HG02678 (cell line): ENCODE results near the gene SLC35E1.
A peak's percentile ranks its signal among the peaks of the same experiment; 100 is the strongest.

Source experiments
- ATAC-seq: cut with Tn5 transposase; IDR thresholded peaks from one replicate; pipeline ENCODE4 v1.9.1; 2021; ENCODE audit warnings: mild to moderate bottlenecking, moderate library complexity; ENCODE audit not compliant: unreplicated experiment

The SLC35E1 gene

DNA sequence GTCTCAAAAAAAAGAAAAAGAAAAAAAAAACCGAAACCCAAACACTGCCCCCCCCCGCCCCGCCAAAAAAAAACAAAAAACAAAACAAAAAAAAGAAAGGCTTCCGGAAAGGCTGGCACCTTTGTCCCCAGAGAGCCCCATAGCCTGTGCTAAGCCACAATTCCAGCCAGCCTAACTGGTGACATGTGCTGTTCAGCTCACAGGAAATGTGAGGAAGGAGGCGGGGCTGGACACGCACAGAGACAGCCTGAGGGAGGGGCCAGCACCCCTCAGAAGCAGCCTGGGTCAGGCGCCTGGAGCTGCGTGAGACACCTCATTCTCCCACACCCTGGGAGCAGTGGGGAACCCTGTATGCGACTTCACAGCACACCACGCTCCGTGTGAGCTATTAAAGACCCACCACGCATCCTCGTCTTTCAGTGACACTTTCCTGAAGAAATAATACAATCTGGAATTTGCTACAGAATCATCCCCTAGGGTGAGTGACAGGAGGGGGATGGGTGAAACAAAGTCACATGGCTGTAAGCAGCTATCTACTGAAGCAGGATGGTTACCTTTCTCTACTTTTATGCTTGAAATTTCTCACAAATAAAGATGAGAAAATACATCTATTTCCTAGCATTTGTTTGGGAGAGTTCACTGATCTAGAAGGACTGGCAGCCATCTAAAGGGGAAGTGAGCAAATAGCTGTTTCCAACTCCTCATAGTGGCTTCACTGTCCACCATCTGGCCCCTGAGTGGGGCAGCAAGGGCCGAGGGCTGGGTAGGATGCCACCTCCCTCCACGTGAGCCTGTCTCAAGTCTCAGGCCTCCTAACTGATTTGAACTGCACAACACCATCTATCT lies 12.3 kb upstream of the SLC35E1 start:
- ATAC-seq, result peak; percentile 58

DNA sequence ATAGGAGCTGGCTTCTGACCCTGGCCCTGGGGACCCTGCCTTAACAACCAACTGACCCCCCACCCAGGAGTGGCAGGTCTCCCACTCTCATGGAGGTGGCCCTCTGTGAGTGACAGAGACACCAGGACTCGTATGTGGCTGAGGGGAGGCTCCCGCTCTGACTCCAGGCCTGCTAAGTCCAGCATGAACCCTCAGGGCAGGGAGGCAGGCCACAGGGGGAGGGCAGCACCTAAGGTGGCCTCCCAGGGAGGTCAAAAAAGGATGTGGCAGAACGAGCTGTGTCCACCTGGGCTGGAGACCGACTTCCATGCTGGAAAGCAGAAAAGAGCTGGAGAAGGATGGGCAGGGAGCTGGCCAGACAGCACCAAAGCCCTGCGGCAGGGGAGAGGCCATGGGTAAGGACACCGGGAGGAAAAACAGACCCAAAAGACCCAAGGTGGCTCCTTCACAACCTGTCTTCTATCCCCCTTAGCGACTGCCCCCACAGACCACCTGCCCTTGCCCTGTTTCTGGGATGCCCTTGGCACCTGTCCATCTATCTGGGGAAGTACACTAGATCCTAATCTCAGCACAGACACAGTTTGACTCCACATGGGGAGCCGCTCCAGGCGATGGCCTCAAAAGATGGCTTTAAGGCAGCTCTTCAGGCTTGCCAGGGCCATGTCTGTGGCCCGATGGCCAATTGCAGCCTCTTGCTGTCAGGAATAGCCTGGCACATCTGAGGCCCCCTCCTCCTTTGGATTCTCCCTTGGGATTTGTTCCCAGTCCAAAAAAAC lies 10.5 kb upstream of the SLC35E1 start:
- no peak for ATAC-seq

DNA sequence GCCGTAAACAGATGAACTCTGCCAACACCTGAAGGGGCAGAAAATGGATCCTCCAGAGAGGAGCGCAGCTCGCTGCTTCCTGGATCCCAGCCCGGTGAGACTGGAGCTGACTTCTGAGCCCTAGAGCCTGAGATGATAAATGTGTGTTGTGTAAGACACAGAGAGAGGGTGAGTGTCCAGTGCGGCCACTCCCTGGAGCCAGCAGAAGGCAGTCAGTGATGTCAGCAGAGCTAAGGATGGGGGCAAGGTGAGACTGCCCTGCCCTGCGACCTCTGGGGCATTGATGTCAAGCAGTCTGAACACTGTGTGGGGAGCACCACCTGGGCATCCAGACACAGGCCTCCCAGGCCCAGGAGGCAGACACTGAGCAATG lies 9.7 kb upstream of the SLC35E1 start:
- no peak for ATAC-seq

DNA sequence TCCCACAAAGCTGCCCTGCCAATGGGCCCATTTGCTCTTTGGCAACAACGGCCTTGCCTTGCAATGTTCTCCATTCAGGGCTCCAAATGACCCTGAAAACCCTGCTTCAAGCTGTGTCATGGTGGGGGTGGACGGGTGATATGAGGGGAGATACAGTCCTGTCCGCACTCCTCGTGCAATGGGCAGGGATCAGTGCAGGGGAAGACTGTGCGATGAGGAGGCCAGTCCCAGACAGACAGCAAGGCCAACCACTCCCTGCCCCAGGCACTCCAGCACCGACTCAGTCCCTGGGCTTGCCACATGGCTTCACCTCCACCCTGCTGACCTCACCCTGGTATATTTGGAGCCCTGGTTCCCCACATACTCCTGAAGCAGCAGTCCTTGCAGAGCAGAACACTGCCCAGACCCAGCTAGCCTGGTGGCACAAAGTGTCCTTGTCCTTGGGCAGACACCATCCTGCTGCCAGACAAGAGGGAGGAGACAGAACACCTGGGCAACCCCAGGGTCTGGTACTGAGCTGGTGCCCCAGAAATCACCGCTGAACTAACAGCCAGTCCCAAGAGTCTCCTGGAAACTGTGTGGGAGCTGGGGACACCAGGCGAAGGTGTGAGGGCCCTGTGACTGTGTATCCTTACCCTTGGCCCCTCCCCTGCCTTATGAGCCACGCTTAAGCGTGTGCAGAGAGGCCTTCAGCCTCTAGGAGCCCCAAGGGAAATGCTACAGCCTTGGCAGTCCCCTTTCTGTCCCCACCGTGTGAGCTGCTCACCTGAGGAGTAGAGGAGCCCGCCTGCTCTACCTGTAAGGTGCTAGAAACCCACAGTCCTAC lies 9.1 kb upstream of the SLC35E1 start:
- ATAC-seq, result no peak

DNA sequence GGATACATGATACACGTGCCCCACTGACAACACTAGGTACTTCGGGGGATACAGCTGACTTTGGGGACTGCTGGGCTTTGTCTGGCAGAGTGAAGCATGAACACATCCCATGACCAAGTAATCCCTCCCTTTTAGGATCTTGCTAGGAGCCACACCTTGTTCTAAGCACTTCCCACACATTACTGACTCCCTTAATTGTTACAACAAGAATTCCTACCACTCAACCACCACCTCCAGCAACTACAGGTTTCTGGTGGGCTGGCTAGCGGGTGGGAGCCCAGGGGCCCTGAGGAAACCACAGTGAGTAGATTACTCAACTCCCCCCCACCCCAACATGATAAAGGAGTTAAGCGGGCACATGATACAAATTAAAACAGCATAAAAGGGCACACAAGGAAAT lies 7.2 kb upstream of the SLC35E1 start:
- no peak for ATAC-seq

DNA sequence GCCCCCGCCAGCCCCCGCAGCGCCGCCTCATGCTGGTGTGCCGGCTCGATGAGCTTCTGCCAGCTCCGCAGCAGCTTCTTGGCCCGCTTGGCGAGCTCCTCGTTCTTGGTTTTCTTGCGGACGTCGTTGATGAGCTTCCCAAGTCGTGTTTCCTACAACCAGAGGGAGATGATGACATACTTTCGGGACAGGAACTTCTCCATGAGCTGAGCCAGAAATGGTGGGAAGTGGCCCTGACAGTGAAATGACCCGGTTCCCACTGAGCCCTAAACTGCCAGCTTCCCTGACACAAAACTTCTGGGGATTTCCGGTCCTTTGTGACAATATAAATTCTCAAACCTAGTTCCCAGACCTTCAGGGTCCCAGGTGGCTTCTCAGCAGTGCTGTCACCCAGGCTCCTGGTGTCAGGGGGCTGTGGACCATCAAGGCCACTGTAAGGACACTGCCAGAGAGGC lies 5.3 kb upstream of the SLC35E1 start:
- no peak for ATAC-seq

DNA sequence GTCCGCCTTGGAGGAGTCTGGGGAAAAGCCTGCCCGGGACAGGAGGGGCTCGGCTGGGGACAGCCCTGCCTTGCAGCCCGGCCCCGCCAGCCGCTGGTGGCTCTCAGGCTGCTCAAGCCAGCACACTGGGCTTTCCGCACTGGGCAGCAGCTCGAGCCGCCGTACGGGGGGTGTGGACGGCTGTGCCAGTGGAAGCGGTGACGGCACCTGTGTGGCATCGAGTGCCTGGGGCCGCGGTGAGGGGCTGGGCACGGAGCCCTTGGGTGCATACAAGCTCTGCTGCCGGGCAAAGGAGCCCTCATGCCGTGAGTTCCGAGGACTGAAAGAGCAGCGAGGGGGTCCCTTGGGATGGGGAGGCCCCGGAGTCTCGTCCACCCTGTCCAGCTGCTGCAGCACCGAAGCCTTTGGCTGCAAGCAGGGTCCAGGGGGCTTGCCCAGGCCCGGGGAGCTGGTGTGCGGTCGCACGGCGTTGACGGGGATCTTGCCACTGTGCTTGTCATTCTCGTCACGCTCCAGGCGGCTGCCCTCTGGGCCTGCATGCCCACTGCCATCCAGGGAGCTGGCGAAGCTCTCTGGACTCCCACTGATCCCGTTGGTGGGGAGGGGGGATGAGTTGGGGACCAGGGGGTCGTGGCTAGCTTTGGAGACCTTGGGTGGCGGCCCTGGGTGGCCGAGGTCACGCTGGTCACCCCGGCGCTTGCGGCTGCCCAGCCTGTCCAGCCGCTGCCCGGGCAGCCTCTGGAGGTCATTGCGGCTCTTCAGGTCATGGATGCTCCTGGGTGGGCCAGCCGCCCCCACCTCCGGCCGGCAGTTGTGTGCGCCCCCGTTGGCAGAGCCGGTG lies 4.7 kb upstream of the SLC35E1 start:
- ATAC-seq, result no peak

DNA sequence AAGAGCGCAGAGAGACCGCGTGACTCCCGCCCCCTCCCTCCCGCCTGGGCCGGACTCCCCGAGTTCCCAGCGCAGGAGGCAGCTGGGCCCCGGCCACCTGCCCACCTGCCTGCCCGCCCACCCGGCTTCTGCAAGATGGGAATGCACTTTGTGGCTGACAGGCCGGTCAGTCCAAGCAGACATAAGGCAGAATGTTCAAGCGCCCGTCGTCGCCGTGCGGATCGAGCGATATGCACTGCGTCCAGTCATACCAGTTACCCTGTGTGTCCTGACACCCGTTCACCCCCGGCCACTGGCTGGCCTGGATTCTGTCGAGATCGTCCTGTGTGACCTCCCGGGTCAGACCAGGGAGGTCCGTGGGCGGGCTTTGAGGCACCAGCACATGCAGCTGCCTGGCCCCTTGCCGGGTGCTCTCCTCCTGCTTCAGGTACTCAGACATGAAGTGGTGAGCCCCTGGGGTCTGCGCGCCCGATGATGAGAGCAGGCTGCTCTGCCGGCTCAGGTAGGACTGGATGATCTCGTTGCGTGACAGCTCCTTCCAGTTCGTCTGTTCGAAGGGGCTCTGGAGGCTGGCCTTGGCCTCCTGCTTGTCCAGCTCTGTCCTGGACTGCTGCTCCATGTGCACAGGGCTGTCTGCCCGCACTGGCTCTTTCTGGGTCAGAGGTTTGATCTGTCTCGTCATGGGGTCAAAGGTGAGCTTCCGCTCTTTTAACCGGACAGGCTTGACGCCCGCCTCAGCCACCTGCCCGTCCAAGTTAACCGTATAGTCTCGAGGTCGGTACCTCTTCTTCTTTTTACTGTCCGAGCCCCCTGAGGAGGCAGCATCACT lies 3.9 kb upstream of the SLC35E1 start:
- ATAC-seq, result no peak

DNA sequence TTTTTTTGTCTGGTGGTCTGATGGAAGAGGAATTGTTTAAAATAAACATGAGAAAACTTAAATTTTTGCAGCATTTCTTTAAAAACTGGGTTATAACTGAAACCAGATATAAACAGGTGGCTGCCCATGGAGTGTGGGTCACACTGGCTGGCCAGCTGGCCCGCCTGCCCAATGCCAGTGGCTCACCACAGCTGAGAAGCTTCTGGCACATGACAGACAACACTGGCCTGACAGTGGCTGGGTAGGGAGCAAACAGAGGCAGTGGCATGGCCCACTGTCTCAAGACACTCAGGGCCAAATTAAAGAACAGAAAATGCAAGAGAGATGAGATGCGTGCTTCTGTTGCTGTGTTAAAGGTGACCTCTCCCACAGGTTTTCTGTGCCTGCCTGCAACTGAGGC lies 3.1 kb upstream of the SLC35E1 start:
- no peak for ATAC-seq

DNA sequence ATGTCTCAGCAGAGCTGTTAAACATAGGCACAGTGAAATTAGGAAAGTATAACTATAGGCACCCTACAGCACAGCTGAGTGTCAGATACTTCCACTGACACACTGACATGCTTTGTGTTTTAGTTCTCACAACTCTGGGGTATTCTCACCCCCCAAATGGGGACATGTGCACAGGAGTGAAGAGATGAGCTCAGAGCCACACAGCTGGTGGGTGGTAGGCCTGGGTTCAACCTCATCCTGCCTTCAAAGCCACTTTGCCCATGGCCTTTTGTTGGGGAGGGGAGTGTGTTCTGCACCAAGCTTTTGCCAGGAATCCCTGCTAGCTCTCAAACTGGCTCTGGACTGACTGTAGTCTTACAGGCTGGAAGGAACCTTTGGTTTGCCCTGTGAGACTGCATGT lies 1.7 kb upstream of the SLC35E1 start:
- no peak for ATAC-seq

DNA sequence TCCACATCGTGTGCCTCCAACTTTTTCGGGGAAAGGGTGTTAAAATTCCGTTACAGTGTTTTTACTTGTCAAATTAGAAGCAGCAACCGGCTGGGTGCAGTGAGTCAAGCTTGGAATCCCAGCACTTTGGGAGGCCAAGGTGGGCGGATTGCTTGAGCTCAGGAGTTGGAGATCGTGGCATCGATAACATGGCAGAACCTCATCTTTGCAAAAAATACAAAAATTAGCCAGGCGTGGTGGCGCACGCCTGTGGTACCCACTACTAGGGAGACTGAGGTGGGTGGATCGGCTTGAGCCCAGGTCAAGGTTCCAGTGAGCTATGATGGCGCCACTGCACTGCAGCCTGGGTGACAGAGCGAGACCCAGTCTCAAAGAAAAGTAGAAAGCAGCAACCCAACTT lies 1.1 kb upstream of the SLC35E1 start:
- ATAC-seq, result no peak

DNA sequence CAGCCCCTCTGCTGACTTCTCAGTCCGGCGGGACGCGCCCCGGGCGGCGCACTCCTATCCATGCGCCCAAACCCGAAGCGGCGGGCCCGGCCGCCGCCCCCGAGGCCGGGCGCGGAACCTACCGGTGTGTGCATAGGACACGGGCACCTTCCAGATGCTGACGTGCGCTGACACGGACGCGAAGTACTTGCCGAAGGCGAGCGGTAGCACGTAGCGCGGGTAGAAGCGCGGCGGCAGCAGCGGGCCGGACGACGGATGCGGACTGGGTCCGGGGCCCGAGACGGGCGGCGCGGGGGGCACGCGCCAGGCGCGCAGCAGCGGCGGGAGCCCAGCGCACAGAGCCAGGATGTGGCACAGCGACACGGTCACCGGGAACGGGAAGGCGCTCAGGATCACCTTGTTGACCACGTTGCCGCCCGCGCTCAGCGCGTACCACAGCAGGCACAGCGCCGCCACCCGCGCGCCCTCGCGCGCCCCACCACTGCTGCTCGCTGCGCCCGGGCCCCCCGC lies 338 bp downstream of the SLC35E1 start:
- no peak for ATAC-seq

DNA sequence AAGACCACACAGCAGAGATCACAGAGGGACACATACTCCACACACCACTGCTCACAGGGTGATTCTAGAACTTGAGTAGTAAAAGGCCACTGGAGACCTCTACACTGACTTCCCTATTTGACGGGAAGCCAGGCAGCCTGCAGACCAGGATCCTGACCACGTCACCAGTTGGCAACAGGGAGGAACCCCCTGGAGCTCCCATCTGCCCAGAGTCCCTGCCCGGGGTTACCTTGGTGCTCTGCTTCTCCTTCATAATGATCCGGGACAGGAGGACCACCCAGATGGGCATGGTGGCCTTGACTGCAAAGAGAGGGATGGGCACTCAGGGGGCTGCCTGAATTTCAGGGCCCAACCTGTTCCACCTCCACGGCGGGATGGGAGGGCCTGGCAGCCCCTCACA lies 932 bp downstream of the SLC35E1 start:
- ATAC-seq, result no peak

DNA sequence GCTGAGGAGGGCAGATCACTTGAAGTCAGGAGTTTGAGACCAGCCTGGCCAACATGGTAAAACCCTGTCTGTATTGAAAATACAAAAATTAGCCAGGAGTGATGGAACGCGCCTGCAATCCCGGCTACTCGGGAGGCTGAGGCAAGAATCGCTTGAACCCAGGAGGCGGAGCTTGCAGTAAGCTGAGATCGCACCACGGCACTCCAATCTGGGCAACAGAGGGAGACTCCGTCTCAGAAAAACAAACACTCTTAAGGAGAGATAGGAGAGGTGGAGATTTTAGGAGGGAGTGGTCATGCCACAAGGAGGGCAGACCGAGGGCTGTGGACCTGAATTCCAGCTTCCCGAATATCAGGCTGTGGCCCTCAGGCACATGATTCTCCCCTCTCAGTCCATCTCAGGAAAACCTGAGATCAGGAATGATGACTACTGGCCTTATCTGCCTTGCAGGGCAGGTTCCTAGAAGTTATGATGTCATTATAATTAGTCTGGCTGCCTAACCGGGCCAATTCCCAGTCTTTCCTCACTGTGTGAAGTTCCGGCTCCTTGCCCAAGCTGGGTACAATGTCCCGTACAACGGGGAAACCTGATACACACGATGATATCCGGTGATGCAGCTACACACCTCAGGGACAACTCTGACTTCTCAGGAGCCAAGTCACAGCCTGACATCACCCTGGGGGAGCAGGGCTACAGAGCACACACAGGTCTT lies 2.5 kb downstream of the SLC35E1 start:
- no peak for ATAC-seq

DNA sequence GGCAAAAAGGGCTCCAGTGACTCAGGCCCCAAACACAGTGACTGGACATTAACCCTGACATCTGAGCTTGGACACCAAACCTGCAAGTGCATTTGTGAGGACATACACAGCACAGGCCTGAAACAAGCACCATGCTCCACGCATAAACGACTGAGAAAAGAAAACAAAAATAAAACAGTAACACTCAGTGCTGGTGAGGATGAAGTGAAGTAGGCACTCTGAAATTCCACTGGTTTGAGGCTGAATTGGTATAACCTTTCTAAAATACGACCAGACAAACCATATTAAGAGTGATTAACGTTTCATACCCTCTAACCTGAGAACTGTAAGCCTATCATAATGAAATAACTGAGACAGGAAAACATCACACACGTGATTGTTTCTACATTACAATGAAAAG lies 5.5 kb downstream of the SLC35E1 start:
- ATAC-seq, result no peak

DNA sequence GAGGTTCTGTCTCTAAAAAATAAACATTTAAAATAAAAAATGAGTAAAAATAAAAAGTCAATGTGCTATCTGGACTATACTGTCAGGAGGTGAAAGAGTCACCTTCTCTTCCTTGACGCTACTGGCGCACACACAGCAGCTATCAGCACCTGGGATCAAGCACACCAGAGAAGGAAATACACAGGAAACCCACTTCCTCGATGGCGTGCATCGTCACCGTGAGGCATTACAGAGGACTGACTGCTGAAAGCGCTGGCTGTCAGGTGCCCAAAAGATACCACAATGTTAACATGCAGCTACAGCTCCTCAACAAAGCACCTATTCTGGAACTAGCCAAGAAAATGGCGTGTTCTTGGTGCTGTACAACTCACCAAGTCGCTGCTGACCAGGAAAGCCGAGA lies 6.1 kb downstream of the SLC35E1 start:
- ATAC-seq, result no peak

DNA sequence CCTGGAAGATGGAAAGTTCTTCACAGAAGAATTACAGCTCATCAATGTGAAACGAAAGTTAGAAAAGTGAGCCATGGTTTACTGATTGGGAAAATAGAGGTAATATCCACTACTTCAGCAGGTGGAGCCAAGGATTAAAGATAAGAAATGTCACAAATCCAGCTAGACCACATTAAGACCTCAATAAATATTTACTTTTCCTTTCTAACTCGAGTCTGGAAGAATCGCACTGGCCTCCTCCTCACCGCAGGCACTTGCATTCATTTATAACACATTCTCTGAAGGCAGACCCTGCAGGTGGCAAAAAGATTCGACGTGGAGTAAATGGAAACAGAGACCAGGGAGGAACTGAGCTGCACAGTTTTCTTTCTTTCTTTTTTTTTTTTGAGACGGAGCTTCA lies 7.4 kb downstream of the SLC35E1 start:
- no peak for ATAC-seq

DNA sequence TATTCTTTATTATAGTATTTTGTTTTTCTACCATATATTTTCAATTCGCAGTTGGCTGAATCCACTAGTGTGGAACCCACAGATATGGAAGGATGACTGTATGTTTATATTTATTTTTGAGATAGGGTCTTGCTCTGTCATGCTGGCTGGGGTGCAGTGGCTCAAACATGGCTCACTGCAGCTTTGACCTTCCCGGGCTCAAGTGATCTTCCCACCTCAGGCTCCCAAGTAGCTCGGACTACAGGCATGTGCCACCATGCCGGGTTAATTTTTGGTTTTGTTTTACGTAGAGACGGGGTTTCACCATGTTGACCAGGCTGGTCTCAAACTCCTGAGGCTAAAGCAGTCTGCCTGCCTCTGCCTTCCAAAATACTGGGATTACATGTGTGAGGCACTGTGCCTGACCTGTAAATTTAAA lies 9.6 kb downstream of the SLC35E1 start:
- ATAC-seq, result no peak

DNA sequence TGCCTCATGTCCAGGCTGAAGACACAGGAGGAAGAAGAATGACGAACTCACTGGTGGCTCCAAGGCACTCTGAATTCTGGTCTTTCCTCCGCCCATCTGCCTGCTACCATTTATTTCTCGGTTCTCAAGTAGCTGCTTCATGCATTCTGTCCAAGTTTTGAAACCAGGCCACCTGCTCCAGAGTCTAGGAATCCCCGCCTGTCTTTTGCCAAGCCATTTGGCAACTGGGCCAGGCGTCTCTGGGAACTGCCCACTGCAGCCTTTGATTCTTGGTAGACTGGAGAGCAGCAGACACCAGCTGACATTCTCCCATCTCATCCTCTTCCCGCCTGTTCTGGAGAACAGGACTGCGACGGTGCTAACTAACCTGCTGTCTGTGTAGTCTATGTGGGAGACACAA lies 10.8 kb downstream of the SLC35E1 start:
- ATAC-seq, result no peak
